GM12878 (cell line): ENCODE data around the gene CENPA. TPM values are rescaled to one million over a fixed set of nuclear protein-coding genes. Genes with fewer than 3 reads are reported as not detected.

Experiments
- ATAC-seq: fragments of 200-7000 bp; cut with Tn5 transposase; 3 replicates; pipeline ENCODE4 v1.9.1; 2020; ENCODE audit warnings: mild to moderate bottlenecking, moderate library complexity
- BruUV-seq: library from RNA; stranded (reverse); fragments of 400-500 nt; replicated peaks from 2 replicates; lab custom pipeline; 2021; lab: Mats Ljungman, UMichigan
- CTCF ChIA-PET: fragments of 300-600 bp; sonication (Branson Sonifier 250); formaldehyde crosslinking; extraction: SDS; loops from one replicate; lab custom pipeline; 2021; ENCODE audit warnings: inconsistent platforms; lab: Yijun Ruan, JAX
- POLR2A ChIA-PET: fragments of 350-600 bp; formaldehyde crosslinking; extraction: SDS; loops from one replicate; lab custom pipeline; 2021; ENCODE audit warnings: inconsistent platforms; lab: Charles Lee
- RAD21 ChIA-PET: fragments of 300-600 bp; sonication (Branson Sonifier 250); formaldehyde crosslinking; loops from one replicate; lab custom pipeline; 2023; ENCODE audit warnings: antibody characterized with exemption; ENCODE audit not compliant: unreplicated experiment; lab: Charles Lee
- SMC1A ChIA-PET: fragments of 300-600 bp; sonication (Branson Sonifier 250); formaldehyde crosslinking; loops from one replicate; lab custom pipeline; 2023; ENCODE audit not compliant: unreplicated experiment, uncharacterized antibody; lab: Charles Lee
- DNase-seq: peaks from one replicate; pipeline ENCODE4 v3.0.0-alpha.2; 2011; ENCODE audit warnings: low read depth, low spot score
- FAIRE-seq: peaks from 3 replicates; lab custom pipeline; 2011; peaks lifted over from hg19 to GRCh38; lab: Jason Lieb, UNC
- H2AFZ ChIP-seq: 2 replicates; pipeline ENCODE4 v1.6.0; 2011; ENCODE audit warnings: low read depth, low read length, control low read depth; ENCODE audit not compliant: control insufficient read depth
- H3K27ac ChIP-seq: 2 replicates; pipeline ENCODE4 v1.5.1; 2011; ENCODE audit warnings: control low read depth; ENCODE audit not compliant: control insufficient read depth, insufficient read depth
- H3K27me3 ChIP-seq, 2 experiments: replicated peaks in 1 of 2; 2 replicates each; pipeline versions ENCODE4 v1.6.0 to v1.6.1; 2011; ENCODE audit warnings: low read length in 1 of 2; ENCODE audit not compliant: control insufficient read depth in 2 of 2, insufficient read depth in 2 of 2
- H3K36me3 ChIP-seq, 2 experiments: 2 replicates each; pipeline ENCODE4 v1.5.1; 2011; ENCODE audit warnings: low read length in 1 of 2; ENCODE audit not compliant: control insufficient read depth in 2 of 2, insufficient read depth in 2 of 2
- H3K4me1 ChIP-seq: 2 replicates; pipeline ENCODE4 v1.6.1; 2011; ENCODE audit warnings: mild to moderate bottlenecking, low read length, moderate library complexity, mixed read lengths; ENCODE audit not compliant: control insufficient read depth, insufficient read depth
- H3K4me2 ChIP-seq: 2 replicates; pipeline ENCODE4 v1.6.0; 2011; ENCODE audit warnings: control low read depth; ENCODE audit not compliant: control insufficient read depth, insufficient read depth
- H3K4me3 ChIP-seq: fragments of 200-600 bp; sonication (generic); 2 replicates; pipeline ENCODE4 v1.5.1; 2016
- H3K79me2 ChIP-seq: 2 replicates; pipeline ENCODE4 v1.6.0; 2011; ENCODE audit warnings: low read length; ENCODE audit not compliant: control insufficient read depth, insufficient read depth
- H3K9ac ChIP-seq: 2 replicates; pipeline ENCODE4 v1.8.0; 2011; ENCODE audit warnings: low read length, control low read depth, mixed read lengths; ENCODE audit not compliant: control insufficient read depth, insufficient read depth
- H3K9me3 ChIP-seq: replicated peaks from 3 replicates; pipeline ENCODE4 v1.5.1; 2011; ENCODE audit warnings: mild to moderate bottlenecking, low read length; ENCODE audit not compliant: control insufficient read depth, insufficient read depth
- H4K20me1 ChIP-seq: 2 replicates; pipeline ENCODE4 v1.6.0; 2011; ENCODE audit not compliant: control insufficient read depth, insufficient read depth
- CREM ChIP-seq: IDR thresholded peaks from 2 replicates; pipeline ENCODE4 v1.6.1; 2014; ENCODE audit warnings: antibody characterized with exemption, low read depth
- PKNOX1 ChIP-seq: fragments of 450-650 bp; IDR thresholded peaks from 2 replicates; pipeline ENCODE4 v1.6.1; 2016; ENCODE audit warnings: mild to moderate bottlenecking
- TCF3 ChIP-seq: IDR thresholded peaks from 2 replicates; pipeline ENCODE4 v1.6.1; 2012; ENCODE audit warnings: low read depth, mild to moderate bottlenecking, low read length, borderline replicate concordance; ENCODE audit not compliant: insufficient read depth
- ZNF24 ChIP-seq: fragments of 450-650 bp; IDR thresholded peaks from 2 replicates; pipeline ENCODE4 v1.6.1; 2017; ENCODE audit warnings: antibody characterized with exemption, mild to moderate bottlenecking
- ZNF687 ChIP-seq: fragments of 450-650 bp; IDR thresholded peaks from 2 replicates; pipeline ENCODE4 v1.6.1; 2017; ENCODE audit warnings: mild to moderate bottlenecking, moderate library complexity
- WGBS: methylation state at CpG from one replicate; pipeline ENCODE4 v1.1.6; 2016; ENCODE audit warnings: low lambda C conversion rate; ENCODE audit not compliant: insufficient replicate concordance, insufficient coverage; ENCODE audit errors: missing lambda C conversion rate; 5-methylcytosine and 5-hydroxymethylcytosine counted together
- in situ Hi-C: fragments of 300-500 bp; cut with MboI; formaldehyde crosslinking; loops from 9 replicates; pipeline ENCODE4 v1.14.3; 2018; ENCODE audit warnings: mixed read lengths
- intact Hi-C: fragments of 100-400 bp; cut with micrococcal nuclease; formaldehyde crosslinking; loops from one replicate; pipeline ENCODE4 v1.14.2; 2022; ENCODE audit not compliant: unreplicated experiment
- polyA plus RNA-seq, 11 experiments: library from polyadenylated mRNA; depleted of rRNA in 4 of 11; unstranded in 6 of 11; stranded (reverse) in 5 of 11; fragments of >200 nt; fragmentation: Nextera tagmentation in 4 of 11; fragmentation: Illumina TruSeq in 1 of 11; extraction: Ambion mirVana in 4 of 11; extraction: Trizol in 1 of 11; gene quantifications; 1 replicate in 1 of 11; 2 replicates in 10 of 11; pipeline versions ENCODE4 v1.2.1 to v1.2.3, GENCODE V29; 2011 to 2016; ENCODE audit warnings: inconsistent platforms in 2 of 11, missing spikeins in 2 of 11, low read depth in 1 of 11
- total RNA-seq, 4 experiments: library from RNA; depleted of rRNA in 3 of 4; stranded (reverse); fragments of >200 nt in 3 of 4; fragmentation: Illumina TruSeq in 1 of 4; extraction: Trizol in 1 of 4; gene quantifications; 2 replicates each; pipeline versions ENCODE4 v1.2.1 to v1.2.3, GENCODE V29; 2013 to 2021

CENPA gene
- total and polyA plus RNA-seq, 10 of the 15 experiments (the other 5 are each of a cell fraction or from before 2014, with no cell fraction given) = 8.1 to 66.6 (median 36.7) TPM

- peaks cover 18% of the 10 kb centered on the region for H3K4me1 ChIP-seq
- intact Hi-C loops (no loop called here), in situ Hi-C loops (no loop called here)
- CTCF ChIA-PET = interaction anchor here (1.4 to 3.7 kb wide), 3 partner anchors 10 to 149 kb away, joined by 3 to 22 read pairs (median 3); no protein-coding TSS in a partner anchor
- H3K9ac ChIP-seq = no peak overlapping the region
- SMC1A ChIA-PET = interaction anchor here (1.5 kb wide), 1 partner anchor 10 kb away, joined by 7 read pairs; no protein-coding TSS in a partner anchor
- no peaks in the 10 kb centered on the region for H3K36me3 ChIP-seq
- POLR2A ChIA-PET = no interaction called here
- H3K4me2 ChIP-seq = no peak overlapping the region
- TF ChIP-seq ZNF24 = no peak
- TF ChIP-seq PKNOX1 = peak; percentile 27; the same call in 1 of the 2 replicates
- 0 out of 2 replicates have a peak, but pooled peaks have one; percentile 20 for TF ChIP-seq ZNF687
- 0 out of 2 replicates have a peak, but pooled peaks have one; percentile 11 for TF ChIP-seq CREM
- TF ChIP-seq TCF3 = no peak
- peak; percentile 52 for ATAC-seq
- no TSS peak for BruUV-seq
- no peaks in the 10 kb centered on the region for H3K79me2 ChIP-seq
- RAD21 ChIA-PET = no interaction called here
- WGBS = 28% methylated on average over 4 of the region's 5 CpGs
- DNase-seq = no peak
- H4K20me1 ChIP-seq = no peaks in the 10 kb centered on the region
- no peak overlapping the region for H3K4me3 ChIP-seq
- no peaks in the 10 kb centered on the region for H3K9me3 ChIP-seq
- no peak for FAIRE-seq
- no peaks in the 10 kb centered on the region for H3K27me3 ChIP-seq
- H3K27ac ChIP-seq = no peak overlapping the region
- no peak overlapping the region for H2AFZ ChIP-seq
Observed at GRCh38 chr2:26756337-26756736, 29.5 kb upstream of the CENPA start.
